Retinal pigment epithelial cell (primary cell): Measurements from ENCODE around the gene AASDH.

ENCODE experiments used
- DNase-seq: peaks from one replicate; pipeline ENCODE4 v3.0.0-alpha.2; 2010; ENCODE audit warnings: low read depth
- H3K4me3 ChIP-seq: 2 replicates; pipeline ENCODE4 v1.5.1; 2011; ENCODE audit warnings: mild to moderate bottlenecking, low read length, control low read depth, moderate library complexity
- CTCF ChIP-seq: conservative IDR thresholded peaks from 2 replicates; pipeline ENCODE4 v1.5.1; 2011; ENCODE audit warnings: low read depth, low read length, control low read depth, inconsistent platforms

AASDH gene

GRCh38 chr4:56301997-56302496 lies 85.2 kb downstream of the AASDH start:
- no peak for TF ChIP-seq CTCF
- no peak for DNase-seq
- H3K4me3 ChIP-seq = no peak overlapping the region

GRCh38 chr4:56301181-56301996 lies 85.9 kb downstream of the AASDH start:
- DNase-seq = peak; percentile 74
- peak; percentile 98 for TF ChIP-seq CTCF
- H3K4me3 ChIP-seq = peak overlapping the region; percentile 5

GRCh38 chr4:56298236-56298635 lies 89.1 kb downstream of the AASDH start:
- no peak for DNase-seq
- H3K4me3 ChIP-seq = no peak overlapping the region
- no peak for TF ChIP-seq CTCF

- no peak overlapping the region for H3K4me3 ChIP-seq
- no peak for DNase-seq
- no peak for TF ChIP-seq CTCF
Measured at GRCh38 chr4:56297776-56298175, 89.5 kb downstream of the AASDH start.

DNA sequence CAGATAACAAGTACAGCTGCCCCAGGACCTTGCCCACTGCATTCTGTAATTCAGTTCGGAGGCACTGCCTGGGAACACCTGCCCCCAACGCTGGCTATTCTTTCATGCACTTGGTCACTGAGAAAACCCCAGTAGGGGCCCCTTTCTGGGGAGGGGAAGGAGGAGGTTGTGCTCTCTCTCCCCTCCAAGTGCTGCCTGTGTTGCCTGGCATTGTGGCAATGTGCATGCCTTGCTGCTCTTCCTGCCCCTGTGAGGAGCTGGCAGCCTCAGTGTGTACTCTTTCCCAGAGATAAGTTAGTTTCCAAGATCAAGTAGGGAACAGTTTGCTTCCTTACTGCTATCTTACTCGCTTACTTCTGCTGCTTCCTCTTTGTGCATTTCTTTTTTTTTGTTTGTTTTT lies 90.8 kb downstream of the AASDH start:
- H3K4me3 ChIP-seq = no peak overlapping the region
- no peak for TF ChIP-seq CTCF
- DNase-seq = no peak

DNA sequence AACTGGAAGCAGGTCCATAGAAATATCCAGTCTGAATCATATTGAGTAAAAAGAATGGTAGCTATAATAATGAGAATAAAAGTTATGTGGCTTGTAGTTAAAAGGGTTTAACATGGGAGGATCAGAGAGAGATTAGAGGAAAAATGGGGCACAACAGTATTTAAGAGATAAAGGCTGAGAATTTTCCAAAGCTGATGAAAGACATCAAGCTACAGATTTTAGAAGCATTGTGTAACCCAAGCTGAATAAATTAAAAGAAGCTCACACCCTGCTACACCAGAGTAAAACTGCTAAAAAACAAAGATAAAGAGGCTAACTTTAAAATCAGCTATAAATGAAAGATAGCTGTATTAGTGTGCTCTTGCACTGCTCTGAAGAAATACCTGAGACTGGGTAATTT lies 94.2 kb downstream of the AASDH start:
- no peak for DNase-seq
- no peak for TF ChIP-seq CTCF
- H3K4me3 ChIP-seq = no peak overlapping the region

DNA sequence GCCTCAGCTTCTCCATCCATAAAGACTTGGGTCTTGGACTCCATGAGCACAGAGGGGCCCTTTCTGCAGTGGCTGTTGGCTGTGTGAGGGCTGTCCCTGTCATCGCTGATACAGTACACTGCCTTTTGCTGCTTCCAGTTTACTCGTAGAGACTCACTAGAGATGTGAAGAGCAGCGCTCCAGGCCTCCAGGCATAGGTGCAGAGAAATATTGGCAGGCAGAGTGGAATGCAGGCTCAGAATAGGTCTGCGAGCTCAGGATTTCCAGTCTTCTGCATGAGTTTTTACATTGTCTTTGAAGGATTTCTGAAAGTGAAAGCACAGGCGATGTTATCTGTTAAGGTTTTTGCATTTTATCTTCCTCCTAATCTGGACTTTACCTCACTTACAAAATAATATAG lies 97.4 kb downstream of the AASDH start:
- H3K4me3 ChIP-seq = no peak overlapping the region
- no peak for TF ChIP-seq CTCF
- no peak for DNase-seq
